Thymus (tissue), 11 donors: Measurements from ENCODE around the gene DMKN. TPM values are rescaled to one million over a fixed set of nuclear protein-coding genes. Genes with fewer than 3 reads are reported as not detected.

Experiments
- DNase-seq, 9 donors: peaks; one replicate each; pipeline ENCODE4 v3.0.0-alpha.2; 2013; ENCODE audit warnings: low spot score in 9 of 9, low read depth in 6 of 9, missing footprints in 1 of 9
- H3K27ac ChIP-seq, 2 donors: one replicate each; pipeline ENCODE4 v1.5.1; 2013; ENCODE audit warnings: control low read depth in 1 of 2, low read depth in 1 of 2, low read length in 1 of 2, mild to moderate bottlenecking in 1 of 2, moderate library complexity in 1 of 2
- H3K27me3 ChIP-seq, 2 donors: one replicate each; pipeline ENCODE4 v1.5.1; 2013; ENCODE audit warnings: low read length in 1 of 2; ENCODE audit not compliant: control insufficient read depth in 2 of 2, insufficient read depth in 1 of 2
- H3K36me3 ChIP-seq, 2 donors: one replicate each; pipeline ENCODE4 v1.5.1; 2013; ENCODE audit warnings: low read length in 1 of 2, mild to moderate bottlenecking in 1 of 2, moderate library complexity in 1 of 2; ENCODE audit not compliant: control insufficient read depth in 2 of 2, insufficient read depth in 2 of 2
- H3K4me1 ChIP-seq, 2 donors: one replicate each; pipeline ENCODE4 v1.5.1; 2013; ENCODE audit warnings: low read length in 2 of 2; ENCODE audit not compliant: control insufficient read depth in 2 of 2, insufficient read depth in 2 of 2
- H3K4me3 ChIP-seq, 2 donors: one replicate each; pipeline ENCODE4 v1.5.1; 2013; ENCODE audit warnings: low read length in 2 of 2, control low read depth in 1 of 2, mild to moderate bottlenecking in 1 of 2
- H3K9me3 ChIP-seq, 2 donors: one replicate each; pipeline ENCODE4 v1.5.1; 2013; ENCODE audit warnings: low read length in 1 of 2, mild to moderate bottlenecking in 1 of 2; ENCODE audit not compliant: control insufficient read depth in 2 of 2, insufficient read depth in 1 of 2
- WGBS: extraction: QIAGEN DNeasy Blood & Tissue Kit; methylation state at CpG from one replicate; pipeline ENCODE4 v1.1.7; 2013; 5-methylcytosine and 5-hydroxymethylcytosine counted together
- polyA plus RNA-seq: library from polyadenylated mRNA; stranded (reverse); fragments of 200-250 nt; gene quantifications from one replicate; pipeline ENCODE4 v1.2.3, GENCODE V29; 2013
- total RNA-seq: library from RNA; stranded (reverse); fragments of 120-200 nt; gene quantifications from one replicate; pipeline ENCODE4 v1.2.4, GENCODE V29; 2013
- donor health status: healthy.

DMKN gene
- total and polyA plus RNA-seq, 2 donors, result 23.2 to 175 TPM

DNA sequence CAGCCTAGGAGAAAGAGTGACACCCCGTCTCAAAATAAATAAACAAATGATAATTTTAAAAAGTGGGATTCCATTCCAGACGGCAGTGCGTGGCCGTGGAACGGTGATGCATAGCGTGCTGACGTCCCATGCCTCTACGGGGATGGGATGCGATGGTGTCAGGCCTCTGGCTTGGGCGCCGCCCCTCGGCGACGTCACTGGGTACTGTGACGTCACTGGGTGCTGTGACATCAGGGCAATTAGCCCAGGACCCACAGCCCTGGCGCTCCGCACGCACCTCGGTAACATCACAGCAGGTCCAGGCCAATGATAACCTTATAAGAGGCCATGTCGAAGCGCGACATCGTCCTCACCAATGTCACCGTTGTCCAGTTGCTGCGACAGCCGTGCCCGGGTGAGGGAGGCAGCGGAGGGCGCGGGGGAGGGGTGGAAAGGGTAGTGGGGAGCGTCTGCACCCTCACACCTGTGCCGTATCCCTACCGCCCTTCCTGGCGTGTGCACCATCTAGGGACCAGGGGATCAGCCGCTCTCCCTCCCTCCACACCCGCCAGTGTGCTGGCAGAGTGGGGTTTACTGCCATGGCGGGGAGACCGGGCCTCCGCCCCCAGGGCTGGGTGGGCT is 19.9 kb upstream of the DMKN start, which contains the start of gene GAPDHS:
GAPDHS (plus strand) TSS at position 256 of the 621 bp plus-strand sequence; CDS start at position 328, 72 bp downstream.
- no peaks in the 10 kb centered on the region for H3K36me3 ChIP-seq
- H3K4me3 ChIP-seq, result peak within 1 kb of the TSS; percentile 13 to 24
- no peak for DNase-seq
- H3K27ac ChIP-seq, result no peak within 1 kb of the TSS
- H3K27me3 ChIP-seq, result peaks cover 0 to 54% of the 10 kb centered on the region in 2 donors
- peaks cover 6 to 9% of the 10 kb centered on the region in 2 donors for H3K4me1 ChIP-seq
- no peaks in the 10 kb centered on the region for H3K9me3 ChIP-seq
- WGBS, result 53% methylated on average over 39 of the region's 39 CpGs

DNA sequence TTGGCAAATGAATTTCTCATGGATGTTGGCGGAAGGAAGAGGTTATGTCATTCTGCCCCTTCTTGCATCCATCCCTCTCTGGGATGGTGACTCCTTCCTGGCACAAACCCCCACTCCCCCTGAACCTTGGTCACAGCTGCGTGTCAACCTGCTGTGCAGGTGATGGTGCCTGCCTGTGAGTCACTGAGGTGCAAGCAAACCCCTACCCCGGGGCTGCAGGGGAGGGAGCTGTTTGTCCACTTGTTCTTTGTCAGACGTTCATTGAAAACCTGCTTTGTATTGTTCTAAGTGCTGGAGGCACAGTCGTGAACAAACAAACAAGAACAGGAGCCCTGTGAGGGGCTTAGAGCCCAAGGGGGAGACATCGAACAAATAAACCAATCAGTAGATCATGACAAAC is 17.8 kb upstream of the DMKN start:
- H3K4me1 ChIP-seq, result peaks cover 6 to 9% of the 10 kb centered on the region in 2 donors
- H3K36me3 ChIP-seq, result no peaks in the 10 kb centered on the region
- WGBS, result 77% methylated on average over 6 of the region's 6 CpGs
- H3K27me3 ChIP-seq, result peaks cover 0 to 54% of the 10 kb centered on the region in 2 donors
- no peak overlapping the region for H3K27ac ChIP-seq
- no peak overlapping the region for H3K4me3 ChIP-seq
- no peaks in the 10 kb centered on the region for H3K9me3 ChIP-seq
- DNase-seq, result no peak

DNA sequence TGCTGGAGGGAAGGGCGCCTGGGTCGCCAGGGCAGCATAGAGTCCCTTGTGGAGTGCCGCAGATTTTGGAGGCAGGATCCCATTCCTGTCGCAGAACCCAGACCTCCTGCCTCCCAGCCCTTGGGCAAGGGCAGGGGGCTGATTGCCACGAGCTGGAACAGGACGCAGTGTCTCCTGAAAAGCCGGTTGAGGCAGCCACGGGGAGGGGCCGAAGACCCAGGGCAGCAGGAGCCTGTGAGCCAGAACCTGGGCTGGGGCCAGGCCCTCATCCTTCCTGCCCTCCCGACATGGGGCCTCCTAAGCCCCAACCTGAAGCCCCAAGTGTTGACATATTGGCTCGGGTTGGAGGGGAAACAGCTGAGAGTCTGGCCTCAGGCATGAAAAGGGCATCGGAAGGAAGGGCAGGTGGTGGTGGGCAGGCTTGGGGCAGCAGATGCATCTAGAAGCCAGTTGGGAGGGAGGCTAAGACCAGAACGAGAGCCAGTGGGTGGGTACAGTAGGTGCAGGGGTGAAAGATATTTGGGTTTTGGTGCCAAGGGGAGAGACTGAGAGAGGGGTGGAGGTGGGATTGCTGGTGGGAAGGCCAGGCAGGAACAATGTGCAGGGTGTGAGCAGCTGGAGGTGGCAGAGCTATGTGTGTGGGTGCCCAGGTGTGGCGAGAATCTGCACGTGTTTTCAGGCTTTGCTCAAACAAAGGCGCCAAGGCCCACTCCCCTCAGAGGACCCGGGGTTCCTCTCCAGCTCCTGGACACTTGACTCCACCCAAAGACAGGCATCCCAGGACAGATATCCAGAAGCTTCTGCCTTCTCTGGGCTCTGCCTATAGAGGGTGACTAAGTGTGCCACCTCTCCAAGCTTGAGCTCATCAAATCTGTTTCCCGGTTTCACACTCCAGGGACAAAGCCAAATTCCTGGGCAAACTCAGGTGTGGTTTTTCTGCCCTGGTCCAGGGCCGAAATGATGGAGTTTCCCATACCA is 16.1 kb upstream of the DMKN start:
- H3K9me3 ChIP-seq, result no peaks in the 10 kb centered on the region
- no peak for DNase-seq
- peaks cover 6 to 9% of the 10 kb centered on the region in 2 donors for H3K4me1 ChIP-seq
- no peak overlapping the region for H3K27ac ChIP-seq
- WGBS, result 39% methylated on average over 19 of the region's 19 CpGs
- H3K36me3 ChIP-seq, result no peaks in the 10 kb centered on the region
- H3K27me3 ChIP-seq, result peaks cover 0 to 58% of the 10 kb centered on the region in 2 donors
- no peak overlapping the region for H3K4me3 ChIP-seq

DNA sequence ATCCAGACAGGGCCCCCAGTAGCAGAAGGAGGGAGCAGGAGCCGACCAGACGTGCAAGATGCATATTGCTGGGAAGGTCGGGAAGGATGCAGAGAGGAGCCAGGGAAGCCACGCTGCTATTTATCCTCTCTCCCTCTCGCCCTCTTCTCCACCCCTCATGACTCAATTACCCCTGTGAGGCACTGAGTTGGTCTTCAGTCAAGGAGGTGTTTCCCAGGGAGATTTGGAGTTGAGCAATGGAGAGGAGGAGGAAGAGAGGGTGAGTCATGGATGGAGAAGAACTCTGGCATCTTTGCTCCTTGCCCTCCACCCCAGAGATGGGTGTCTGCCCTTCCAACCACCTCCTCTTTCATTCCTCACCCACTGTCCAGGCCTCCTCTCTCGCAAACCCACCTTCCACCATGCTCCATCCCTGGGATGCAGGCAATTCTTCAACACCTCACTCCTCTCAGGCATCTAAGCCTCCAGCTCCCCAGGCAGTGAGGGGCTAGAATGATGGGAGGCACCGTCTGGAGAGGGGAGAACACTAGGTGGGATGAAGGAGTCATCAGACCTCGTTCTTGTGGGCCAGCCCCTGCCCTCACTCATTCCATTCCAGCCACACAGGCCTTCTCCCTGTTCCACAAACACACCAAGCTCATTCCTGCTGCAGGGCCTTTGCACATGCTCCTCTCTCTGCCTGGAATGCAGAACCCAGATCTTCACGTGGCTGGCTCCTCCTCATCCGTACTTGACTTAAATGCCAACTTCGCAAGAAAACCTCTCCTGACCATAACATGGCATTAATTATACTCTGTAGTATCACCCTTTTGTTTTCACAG is 15.0 kb upstream of the DMKN start, which contains the start of gene SBSN:
SBSN (minus strand) TSS at position 94 of the 821 bp plus-strand sequence; CDS start at position 64, 30 bp downstream.
- H3K9me3 ChIP-seq, result no peaks in the 10 kb centered on the region
- H3K4me1 ChIP-seq, result peaks cover 0 to 1% of the 10 kb centered on the region in 2 donors
- 92% methylated on average over 11 of the region's 11 CpGs for WGBS
- peaks cover 0 to 55% of the 10 kb centered on the region in 2 donors for H3K27me3 ChIP-seq
- no peak within 1 kb of the TSS for H3K27ac ChIP-seq
- H3K36me3 ChIP-seq, result no peaks in the 10 kb centered on the region
- DNase-seq, result no peak
- no peak within 1 kb of the TSS for H3K4me3 ChIP-seq

DNA sequence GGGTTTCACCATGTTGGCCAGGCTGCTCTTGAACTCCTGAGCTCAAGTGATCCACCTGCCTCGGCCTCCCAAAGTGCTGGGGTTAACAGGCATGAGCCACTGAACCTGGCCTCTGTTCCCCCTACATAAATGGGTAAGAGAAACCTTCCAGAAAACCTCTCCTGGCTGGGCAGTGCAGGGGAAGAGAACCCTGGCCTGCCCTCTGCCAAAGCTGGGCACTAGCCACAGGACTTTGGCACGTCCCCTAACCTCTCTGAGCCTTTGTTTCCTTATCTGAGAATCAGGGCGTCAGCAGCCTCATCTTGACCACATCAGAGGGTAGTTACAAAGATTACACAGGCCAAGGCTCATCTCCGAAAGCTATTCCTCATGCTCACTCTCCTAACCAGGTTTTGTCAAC is 12.4 kb upstream of the DMKN start:
- no peaks in the 10 kb centered on the region for H3K4me1 ChIP-seq
- WGBS, result 91% methylated on average over 4 of the region's 4 CpGs
- no peak overlapping the region for H3K4me3 ChIP-seq
- H3K27ac ChIP-seq, result no peak overlapping the region
- DNase-seq, result no peak
- peaks cover 0 to 37% of the 10 kb centered on the region in 2 donors for H3K27me3 ChIP-seq
- H3K36me3 ChIP-seq, result no peaks in the 10 kb centered on the region
- no peaks in the 10 kb centered on the region for H3K9me3 ChIP-seq

DNA sequence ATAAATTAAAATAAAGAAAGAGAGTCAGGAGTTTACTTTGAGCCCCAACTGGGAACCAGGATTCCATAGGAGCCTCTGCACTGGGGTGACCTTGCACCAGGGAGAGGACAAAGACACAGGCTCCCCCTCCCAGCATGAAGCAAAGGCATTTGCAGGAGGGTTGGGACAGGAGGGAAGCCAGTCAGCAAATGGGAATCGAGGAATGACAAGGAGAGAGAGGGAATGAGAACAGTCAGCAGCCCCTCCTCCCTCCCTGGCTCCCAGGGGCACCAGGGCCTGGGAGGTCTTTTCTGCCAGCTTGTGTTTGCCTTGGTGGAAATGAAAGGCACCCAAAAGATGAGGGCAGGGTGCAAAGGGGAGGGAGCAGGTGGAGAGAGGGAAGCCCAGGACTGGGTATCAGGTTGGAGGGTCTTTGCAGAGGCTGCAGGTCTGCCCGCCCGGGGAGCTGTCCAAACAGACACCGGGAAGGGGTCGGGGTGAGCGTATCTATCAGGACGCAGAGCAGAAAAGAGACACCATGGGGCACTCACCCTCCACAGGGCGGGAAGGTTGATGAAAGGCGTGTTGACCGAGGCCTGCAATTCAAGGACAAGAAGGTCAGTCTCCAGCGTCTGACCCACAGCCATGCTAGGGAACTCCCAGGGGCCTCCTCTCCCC is 10.9 kb upstream of the DMKN start:
- 83% methylated on average over 11 of the region's 11 CpGs for WGBS
- H3K4me1 ChIP-seq, result no peaks in the 10 kb centered on the region
- no peak for DNase-seq
- H3K27ac ChIP-seq, result no peak overlapping the region
- H3K9me3 ChIP-seq, result no peaks in the 10 kb centered on the region
- peaks cover 0 to 27% of the 10 kb centered on the region in 2 donors for H3K27me3 ChIP-seq
- H3K36me3 ChIP-seq, result no peaks in the 10 kb centered on the region
- H3K4me3 ChIP-seq, result no peak overlapping the region

DNA sequence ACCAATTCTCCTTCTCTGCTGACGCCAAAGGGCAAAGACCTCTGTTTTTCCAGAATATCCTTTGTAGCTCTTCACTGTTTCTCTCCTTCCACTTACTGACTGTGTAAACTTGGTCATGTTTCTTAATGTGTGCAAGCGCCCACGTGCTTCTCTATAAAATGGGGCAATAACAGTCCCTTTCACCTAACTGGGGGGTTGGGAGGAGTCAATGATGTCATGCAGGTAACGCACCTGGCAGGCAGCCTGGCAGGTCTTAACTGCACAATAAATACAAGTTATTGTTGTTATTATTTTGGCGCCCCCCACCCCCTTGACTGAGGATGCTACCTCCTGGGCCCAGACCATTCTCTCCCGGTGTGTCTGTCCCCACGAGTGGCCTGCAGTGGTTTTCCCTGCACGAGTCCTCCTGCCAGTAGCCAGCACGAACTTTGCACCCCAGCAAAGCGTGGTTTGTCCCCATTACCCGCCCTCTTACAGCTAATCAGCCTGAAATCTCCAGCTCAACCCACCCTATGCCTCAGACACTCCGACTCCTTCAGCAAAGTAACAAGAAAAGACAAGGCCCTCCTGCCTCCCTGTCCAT is 9.4 kb upstream of the DMKN start:
- Histone ChIP-seq H3K4me3 (no peak overlapping the region), H3K4me1 (no peaks in the 10 kb centered on the region), H3K27ac (no peak overlapping the region), H3K36me3 (no peaks in the 10 kb centered on the region), H3K9me3 (no peaks in the 10 kb centered on the region), H3K27me3 (peaks cover 0 to 19% of the 10 kb centered on the region in 2 donors)
- 93% methylated on average over 12 of the region's 12 CpGs for WGBS
- no peak for DNase-seq

DNA sequence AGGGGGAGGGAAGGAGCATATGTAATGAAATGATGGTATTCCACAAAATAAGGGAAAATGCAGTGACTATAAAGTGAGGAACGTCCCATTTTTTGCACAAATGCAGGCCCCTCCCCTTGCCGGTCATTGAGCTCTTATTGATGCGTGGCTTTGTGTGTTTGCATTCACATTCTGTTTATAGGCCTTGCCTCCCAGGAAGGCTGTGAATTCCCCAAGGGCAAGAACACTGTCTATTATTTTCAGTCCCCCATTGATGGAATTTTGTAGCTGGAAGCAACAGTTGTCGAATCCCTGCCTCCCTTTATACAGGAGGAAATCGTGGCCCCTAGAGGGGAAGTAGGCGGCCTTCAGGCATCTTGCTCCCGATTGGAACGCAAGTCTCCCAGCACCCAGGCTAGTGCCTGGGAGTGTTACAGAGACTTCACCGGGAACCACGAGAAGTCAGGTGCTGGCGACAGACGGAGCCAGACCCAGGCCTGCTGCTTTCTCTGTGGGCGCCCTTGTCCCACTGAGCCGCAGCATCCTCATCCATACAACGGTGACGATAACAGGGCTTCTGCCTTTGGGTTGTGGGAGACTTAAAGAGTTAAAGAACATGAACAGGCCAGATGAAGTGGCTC is 7.8 kb upstream of the DMKN start:
- 88% methylated on average over 16 of the region's 16 CpGs for WGBS
- no peak overlapping the region for H3K4me3 ChIP-seq
- no peaks in the 10 kb centered on the region for H3K4me1 ChIP-seq

More for the DNA sequence above, 7.8 kb upstream of the DMKN start:
- no peak overlapping the region for H3K27ac ChIP-seq
- H3K9me3 ChIP-seq, result no peaks in the 10 kb centered on the region
- DNase-seq, result no peak
- peaks cover 0 to 18% of the 10 kb centered on the region in 2 donors for H3K27me3 ChIP-seq
- no peaks in the 10 kb centered on the region for H3K36me3 ChIP-seq
